ENCODE data around the gene CAPN12.
A peak's percentile ranks its signal among the peaks of the same experiment; 100 is the strongest.

DNA sequence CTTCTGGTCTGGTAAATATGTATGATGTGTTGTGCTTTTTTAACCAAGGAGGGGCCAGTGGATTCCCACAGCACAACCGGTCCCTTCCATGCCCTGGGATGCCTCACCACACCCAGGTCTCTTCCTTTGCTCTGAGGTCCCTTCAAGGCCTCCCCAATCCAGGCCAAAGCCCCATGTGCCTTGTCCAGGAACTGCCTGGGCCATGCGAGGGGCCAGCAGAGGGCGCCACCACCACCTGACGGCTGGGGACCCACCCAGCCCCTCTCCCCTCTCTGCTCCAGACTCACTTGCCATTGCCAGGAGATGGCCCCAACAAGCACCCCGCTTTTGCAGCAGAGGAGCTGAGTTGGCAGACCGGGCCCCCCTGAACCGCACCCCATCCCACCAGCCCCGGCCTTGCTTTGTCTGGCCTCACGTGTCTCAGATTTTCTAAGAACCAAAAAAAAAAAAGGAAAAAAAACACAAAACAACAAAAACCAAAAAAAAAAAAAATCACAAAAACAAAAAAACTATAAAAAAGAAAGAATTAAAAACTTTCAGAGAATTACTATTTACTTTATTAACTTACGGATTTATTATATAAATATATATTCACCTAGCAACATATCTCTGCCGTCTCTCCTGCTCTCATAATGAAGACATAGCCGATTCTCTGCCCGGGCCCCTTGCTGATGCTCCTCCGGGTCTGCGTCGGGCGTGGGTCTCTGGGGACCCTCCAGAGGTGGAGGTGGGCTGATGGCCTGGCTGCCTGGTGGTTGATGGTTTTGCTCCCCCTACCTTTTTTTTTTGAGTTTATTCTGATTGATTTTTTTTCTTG lies 14.4 kb downstream of the CAPN12 start:
- TF ChIP-seq, protein P1, sequence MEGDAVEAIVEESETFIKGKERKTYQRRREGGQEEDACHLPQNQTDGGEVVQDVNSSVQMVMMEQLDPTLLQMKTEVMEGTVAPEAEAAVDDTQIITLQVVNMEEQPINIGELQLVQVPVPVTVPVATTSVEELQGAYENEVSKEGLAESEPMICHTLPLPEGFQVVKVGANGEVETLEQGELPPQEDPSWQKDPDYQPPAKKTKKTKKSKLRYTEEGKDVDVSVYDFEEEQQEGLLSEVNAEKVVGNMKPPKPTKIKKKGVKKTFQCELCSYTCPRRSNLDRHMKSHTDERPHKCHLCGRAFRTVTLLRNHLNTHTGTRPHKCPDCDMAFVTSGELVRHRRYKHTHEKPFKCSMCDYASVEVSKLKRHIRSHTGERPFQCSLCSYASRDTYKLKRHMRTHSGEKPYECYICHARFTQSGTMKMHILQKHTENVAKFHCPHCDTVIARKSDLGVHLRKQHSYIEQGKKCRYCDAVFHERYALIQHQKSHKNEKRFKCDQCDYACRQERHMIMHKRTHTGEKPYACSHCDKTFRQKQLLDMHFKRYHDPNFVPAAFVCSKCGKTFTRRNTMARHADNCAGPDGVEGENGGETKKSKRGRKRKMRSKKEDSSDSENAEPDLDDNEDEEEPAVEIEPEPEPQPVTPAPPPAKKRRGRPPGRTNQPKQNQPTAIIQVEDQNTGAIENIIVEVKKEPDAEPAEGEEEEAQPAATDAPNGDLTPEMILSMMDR (IDR thresholded peaks at IDR 0.05), result peak; percentile 51 to 83 (median 76)
- no peak for TF ChIP-seq POLR2A (IDR thresholded peaks at IDR 0.05)
